GM23338 (cell line): ENCODE measurements around the gene ZNF774. TPM values are rescaled to one million over a fixed set of nuclear protein-coding genes. Genes with fewer than 3 reads are reported as not detected.

Experiments used
- ATAC-seq: fragments of 200-7000 bp; cut with Tn5 transposase; 3 replicates; pipeline ENCODE4 v1.9.1; 2020
- DNase-seq: peaks from one replicate; pipeline ENCODE4 v3.0.0-alpha.2; 2015; ENCODE audit warnings: low spot score
- H2AFZ ChIP-seq: fragments of 200-600 bp; sonication (generic); 2 replicates; pipeline ENCODE4 v1.8.0; 2016; ENCODE audit warnings: antibody characterized with exemption, mild to moderate bottlenecking, moderate library complexity
- H3F3A ChIP-seq: fragments of 200-600 bp; sonication (generic); replicated peaks from 2 replicates; pipeline ENCODE4 v1.8.0; 2017; ENCODE audit warnings: antibody characterized with exemption, mixed run types, low read depth
- H3K27ac ChIP-seq: fragments of 200-600 bp; sonication (generic); 2 replicates; pipeline ENCODE4 v1.6.1; 2016; ENCODE audit warnings: low read depth
- H3K27me3 ChIP-seq: fragments of 200-600 bp; sonication (generic); 2 replicates; pipeline ENCODE4 v1.8.0; 2016; ENCODE audit warnings: mild to moderate bottlenecking, mixed run types, moderate library complexity; ENCODE audit not compliant: insufficient read depth
- H3K36me3 ChIP-seq: fragments of 200-600 bp; sonication (generic); 2 replicates; pipeline ENCODE4 v1.8.0; 2016; ENCODE audit warnings: mild to moderate bottlenecking; ENCODE audit not compliant: insufficient read depth
- H3K4me1 ChIP-seq: fragments of 200-600 bp; sonication (generic); 2 replicates; pipeline ENCODE4 v1.8.0; 2016; ENCODE audit warnings: mild to moderate bottlenecking, moderate library complexity; ENCODE audit not compliant: insufficient read depth
- H3K4me2 ChIP-seq: fragments of 200-600 bp; sonication (generic); 2 replicates; pipeline ENCODE4 v1.7.1; 2017; ENCODE audit warnings: mixed run types
- H3K4me3 ChIP-seq: fragments of 200-600 bp; sonication (generic); 2 replicates; pipeline ENCODE4 v1.6.1; 2016; ENCODE audit warnings: mixed run types
- H3K79me2 ChIP-seq: fragments of 200-600 bp; sonication (generic); replicated peaks from 2 replicates; pipeline ENCODE4 v1.8.0; 2017; ENCODE audit warnings: mild to moderate bottlenecking; ENCODE audit not compliant: insufficient read depth
- H3K9me2 ChIP-seq: fragments of 200-600 bp; sonication (generic); 2 replicates; pipeline ENCODE4 v1.8.0; 2017; ENCODE audit not compliant: insufficient read depth
- H4K20me1 ChIP-seq: fragments of 200-600 bp; sonication (generic); replicated peaks from 2 replicates; pipeline ENCODE4 v1.8.0; 2017; ENCODE audit warnings: mild to moderate bottlenecking; ENCODE audit not compliant: insufficient read depth
- H3K27ac Mint-ChIP-seq: 2 replicates; pipeline ENCODE4 v1.8.0; 2020; ENCODE audit warnings: inconsistent platforms, mild to moderate bottlenecking, moderate library complexity, mixed read lengths
- H3K27me3 Mint-ChIP-seq: 3 replicates; pipeline ENCODE4 v1.8.0; 2022; ENCODE audit warnings: low read depth, mild to moderate bottlenecking, moderate library complexity, mixed read lengths, inconsistent platforms; ENCODE audit not compliant: insufficient read depth, poor library complexity
- H3K36me3 Mint-ChIP-seq: 3 replicates; pipeline ENCODE4 v1.8.0; 2021; ENCODE audit warnings: low read depth, mild to moderate bottlenecking, inconsistent platforms, moderate library complexity, mixed read lengths
- H3K4me1 Mint-ChIP-seq: 3 replicates; pipeline ENCODE4 v1.8.0; 2020; ENCODE audit warnings: mild to moderate bottlenecking, inconsistent platforms, mixed read lengths
- H3K4me3 Mint-ChIP-seq: 3 replicates; pipeline ENCODE4 v1.8.0; 2021; ENCODE audit warnings: moderate library complexity, mild to moderate bottlenecking, inconsistent platforms, mixed read lengths
- H3K9me3 Mint-ChIP-seq: 3 replicates; pipeline ENCODE4 v1.8.0; 2020; ENCODE audit warnings: moderate library complexity, mild to moderate bottlenecking, inconsistent platforms, mixed read lengths
- CREB1 ChIP-seq: fragments of 250-450 bp; sonication (Bioruptor Pico); IDR thresholded peaks from 2 replicates; pipeline ENCODE4 v1.5.0; 2020; ENCODE audit warnings: low read depth, mild to moderate bottlenecking, moderate library complexity
- CTCF ChIP-seq, 2 experiments: fragments of 200-600 bp in 1 of 2; sonication (generic) in 1 of 2; conservative IDR thresholded peaks; 2 replicates each; pipeline versions ENCODE4 v1.5.1 to v1.6.1; 2016 to 2017; ENCODE audit warnings: antibody characterized with exemption in 2 of 2, low read depth in 2 of 2, mild to moderate bottlenecking in 2 of 2, moderate library complexity in 1 of 2
- ETS1 ChIP-seq: IDR thresholded peaks from 2 replicates; pipeline ENCODE4 v1.6.1; 2016; ENCODE audit warnings: antibody characterized with exemption
- EZH2 ChIP-seq: fragments of 200-600 bp; sonication (generic); IDR thresholded peaks from one replicate; pipeline ENCODE4 v1.8.0; 2017; ENCODE audit warnings: antibody characterized with exemption, mild to moderate bottlenecking, low read depth; ENCODE audit not compliant: unreplicated experiment
- EZH2phosphoT487 ChIP-seq: fragments of 200-600 bp; sonication (generic); IDR thresholded peaks from one replicate; pipeline ENCODE4 v1.8.1; 2018; ENCODE audit warnings: antibody characterized with exemption; ENCODE audit not compliant: unreplicated experiment
- JUNB ChIP-seq: IDR thresholded peaks from one replicate; pipeline ENCODE4 v1.6.1; 2016; ENCODE audit warnings: antibody characterized with exemption; ENCODE audit not compliant: unreplicated experiment
- NANOG ChIP-seq: IDR thresholded peaks from 2 replicates; pipeline ENCODE4 v1.6.1; 2016; ENCODE audit warnings: antibody characterized with exemption, borderline replicate concordance
- POLR2AphosphoS5 ChIP-seq: IDR thresholded peaks from 2 replicates; pipeline ENCODE4 v1.6.1; 2016; ENCODE audit warnings: antibody characterized with exemption, low read depth
- REST ChIP-seq: IDR thresholded peaks from one replicate; pipeline ENCODE4 v1.6.1; 2018; ENCODE audit warnings: antibody characterized with exemption; ENCODE audit not compliant: unreplicated experiment
- STAT1 ChIP-seq: IDR thresholded peaks from one replicate; pipeline ENCODE4 v1.6.1; 2016; ENCODE audit warnings: antibody characterized with exemption; ENCODE audit not compliant: unreplicated experiment
- ZNF114 ChIP-seq: fragments of 250-450 bp; sonication (Bioruptor Pico); IDR thresholded peaks from 2 replicates; pipeline ENCODE4 v1.5.0; 2020; ENCODE audit warnings: mild to moderate bottlenecking, moderate library complexity
- ZNF331 ChIP-seq: fragments of 250-450 bp; sonication (Bioruptor Pico); IDR thresholded peaks from 2 replicates; pipeline ENCODE4 v1.5.0; 2020; ENCODE audit warnings: low read depth, mild to moderate bottlenecking, moderate library complexity
- polyA plus RNA-seq: library from polyadenylated mRNA; unstranded; fragments of >200 nt; fragmentation: Nextera tagmentation; extraction: Ambion mirVana; gene quantifications from 2 replicates; pipeline ENCODE4 v1.2.1, GENCODE V29; 2016
- total RNA-seq: library from RNA; depleted of rRNA; stranded (reverse); fragments of >200 nt; shearing (Covaris generic); gene quantifications from 2 replicates; pipeline ENCODE4 v1.2.3, GENCODE V29; 2014

Gene ZNF774
- total and polyA plus RNA-seq, 2 experiments from 2014 or later, result 0.45 to 1.8 TPM

- no peak for TF ChIP-seq ETS1
- TF ChIP-seq REST, result no peak
- TF ChIP-seq STAT1, result no peak
- no peak for TF ChIP-seq NANOG
- no peak for TF ChIP-seq ZNF331
- TF ChIP-seq ZNF114 (CRISPR knock-in tag), result no peak
- no peak for TF ChIP-seq POLR2AphosphoS5
- no peak for TF ChIP-seq EZH2
- no peak for TF ChIP-seq EZH2phosphoT487
- TF ChIP-seq JUNB, result no peak
Measured at GRCh38 chr15:90400759-90401314, 48.8 kb downstream of the ZNF774 start (continued).

GRCh38 chr15:90401495-90401894 lies 49.4 kb downstream of the ZNF774 start:
- H3K4me3 Mint-ChIP-seq, result peak overlapping the region; percentile 42; the same call in 2 of the 3 replicates
- peak overlapping the region; percentile 92 for H3K27ac Mint-ChIP-seq
- Histone ChIP-seq H3K36me3 (no peaks in the 10 kb centered on the region), H3K9me2 (no peaks in the 10 kb centered on the region), H4K20me1 (no peaks in the 10 kb centered on the region; the same call in 1 of the 2 replicates), H3K4me1 (peaks cover 53% of the 10 kb centered on the region), H3K4me3 (no peak overlapping the region), H3K4me2 (peak overlapping the region; percentile 60), H3F3A (no peaks in the 10 kb centered on the region), H3K79me2 (peaks cover 100% of the 10 kb centered on the region), H3K27me3 (no peaks in the 10 kb centered on the region), H2AFZ (no peak overlapping the region), H3K27ac (peak overlapping the region; percentile 18; the same call in 1 of the 2 replicates)
- TF ChIP-seq CTCF (conservative IDR thresholded peaks at IDR 0.05; ENCODE audit: low read depth in 2 of 2) (no peak), POLR2AphosphoS5 (no peak), EZH2 (no peak), ZNF331 (no peak), CREB1 (CRISPR knock-in tag) (no peak), ETS1 (no peak), JUNB (no peak), REST (no peak)
- peaks cover 53% of the 10 kb centered on the region for H3K4me1 Mint-ChIP-seq
- peaks cover 2% of the 10 kb centered on the region for H3K27me3 Mint-ChIP-seq
- H3K9me3 Mint-ChIP-seq, result no peaks in the 10 kb centered on the region
- H3K36me3 Mint-ChIP-seq, result no peaks in the 10 kb centered on the region
- DNase-seq (no peak), ATAC-seq (no peak)
